Measurements from ENCODE around the gene CLEC16A.

CLEC16A gene

GRCh38 chr16:11015607-11016006 lies 71.2 kb downstream of the CLEC16A start:
- no peak for DNase-seq (ENCODE audit: low spot score)

GRCh38 chr16:11016524-11016988 lies 72.2 kb downstream of the CLEC16A start:
- no peak for DNase-seq (ENCODE audit: low spot score)

GRCh38 chr16:11016993-11017392 lies 72.6 kb downstream of the CLEC16A start:
- DNase-seq (ENCODE audit: low spot score), result peak; percentile 29

- no peak for DNase-seq (ENCODE audit: low spot score)
Observed at GRCh38 chr16:11017499-11017898, 73.1 kb downstream of the CLEC16A start.

- DNase-seq (ENCODE audit: low spot score), result no peak
Observed at GRCh38 chr16:11020388-11020787, 76.0 kb downstream of the CLEC16A start.

- DNase-seq (ENCODE audit: low spot score), result no peak
Observed at GRCh38 chr16:11020792-11021551, 76.6 kb downstream of the CLEC16A start.

GRCh38 chr16:11022002-11022401 lies 77.6 kb downstream of the CLEC16A start:
- no peak for DNase-seq (ENCODE audit: low spot score)

- no peak for DNase-seq (ENCODE audit: low spot score)
Observed at GRCh38 chr16:11023262-11024039, 79.1 kb downstream of the CLEC16A start.

GRCh38 chr16:11024333-11025053 lies 80.1 kb downstream of the CLEC16A start:
- no peak for DNase-seq (ENCODE audit: low spot score)

- no peak for DNase-seq (ENCODE audit: low spot score)
Observed at GRCh38 chr16:11025120-11025531, 80.8 kb downstream of the CLEC16A start.

- no peak for DNase-seq (ENCODE audit: low spot score)
Observed at GRCh38 chr16:11029948-11030347, 85.6 kb downstream of the CLEC16A start.

- no peak for DNase-seq (ENCODE audit: low spot score)
Observed at GRCh38 chr16:11030990-11031510, 86.7 kb downstream of the CLEC16A start.

- DNase-seq (ENCODE audit: low spot score), result no peak
Observed at GRCh38 chr16:11032000-11032921, 87.9 kb downstream of the CLEC16A start.

- DNase-seq (ENCODE audit: low spot score), result peak; percentile 23
Observed at GRCh38 chr16:11032922-11033291, 88.5 kb downstream of the CLEC16A start.

- DNase-seq (ENCODE audit: low spot score), result no peak
Observed at GRCh38 chr16:11033629-11034420, 89.5 kb downstream of the CLEC16A start.

- no peak for DNase-seq (ENCODE audit: low spot score)
Observed at GRCh38 chr16:11034481-11034931, 90.1 kb downstream of the CLEC16A start.

- DNase-seq (ENCODE audit: low spot score), result no peak
Observed at GRCh38 chr16:11035096-11035495, 90.7 kb downstream of the CLEC16A start.

- no peak for DNase-seq (ENCODE audit: low spot score)
Observed at GRCh38 chr16:11036040-11036439, 91.7 kb downstream of the CLEC16A start.

GRCh38 chr16:11036868-11037410 lies 92.6 kb downstream of the CLEC16A start:
- no peak for DNase-seq (ENCODE audit: low spot score)

- DNase-seq (ENCODE audit: low spot score), result no peak
Observed at GRCh38 chr16:11038305-11038704, 93.9 kb downstream of the CLEC16A start.
